Mesenchymal stem cell (in vitro differentiated cells and primary cell): Measurements from ENCODE around the gene NYAP2.

Experiments
- DNase-seq: peaks from one replicate; pipeline ENCODE4 v3.0.0-alpha.2; 2013
- H2AFZ ChIP-seq: one replicate; pipeline ENCODE4 v1.6.1; 2013; ENCODE audit warnings: low read depth, mild to moderate bottlenecking, control low read depth, inconsistent platforms, low read length, moderate library complexity
- H2AK5ac ChIP-seq: 2 replicates; pipeline ENCODE4 v1.6.1; 2013; ENCODE audit warnings: low read length, moderate library complexity, mild to moderate bottlenecking, inconsistent platforms; ENCODE audit not compliant: severe bottlenecking
- H2BK120ac ChIP-seq: one replicate; pipeline ENCODE4 v1.6.1; 2013; ENCODE audit warnings: low read depth, mild to moderate bottlenecking, inconsistent platforms, low read length, moderate library complexity
- H2BK12ac ChIP-seq, 2 experiments: one replicate each; pipeline ENCODE4 v1.6.1; 2013; ENCODE audit warnings: inconsistent platforms in 2 of 2, low read length in 2 of 2, mild to moderate bottlenecking in 2 of 2, moderate library complexity in 2 of 2, control low read depth in 1 of 2
- H2BK15ac ChIP-seq: one replicate; pipeline ENCODE4 v1.6.1; 2013; ENCODE audit warnings: mild to moderate bottlenecking, low read depth, inconsistent platforms; ENCODE audit not compliant: poor library complexity, severe bottlenecking
- H2BK5ac ChIP-seq: 2 replicates; pipeline ENCODE4 v1.6.1; 2013; ENCODE audit warnings: low read depth, mild to moderate bottlenecking, low read length, control low read depth, inconsistent platforms; ENCODE audit not compliant: poor library complexity, severe bottlenecking
- H3K14ac ChIP-seq, 2 experiments: one replicate each; pipeline ENCODE4 v1.6.1; 2013; ENCODE audit warnings: inconsistent platforms in 2 of 2, low read length in 2 of 2, control low read depth in 1 of 2, mild to moderate bottlenecking in 1 of 2, moderate library complexity in 1 of 2
- H3K18ac ChIP-seq, 2 experiments: one replicate each; pipeline ENCODE4 v1.6.1; 2013; ENCODE audit warnings: inconsistent platforms in 2 of 2, low read length in 2 of 2, control low read depth in 1 of 2, low read depth in 1 of 2, mild to moderate bottlenecking in 1 of 2
- H3K23ac ChIP-seq, 2 experiments: one replicate each; pipeline ENCODE4 v1.6.1; 2013; ENCODE audit warnings: inconsistent platforms in 2 of 2, low read length in 2 of 2, mild to moderate bottlenecking in 2 of 2, moderate library complexity in 2 of 2, control low read depth in 1 of 2
- H3K27ac ChIP-seq: 2 replicates; pipeline ENCODE4 v1.5.1; 2013; ENCODE audit warnings: mild to moderate bottlenecking, moderate library complexity, low read length, control low read depth, inconsistent platforms; ENCODE audit not compliant: poor library complexity, severe bottlenecking
- H3K27me3 ChIP-seq, 2 experiments: 2 replicates each; pipeline versions ENCODE4 v1.6.1 to v1.7.0; 2013; ENCODE audit warnings: low read length in 2 of 2, mild to moderate bottlenecking in 2 of 2, moderate library complexity in 2 of 2, control low read depth in 1 of 2, inconsistent platforms in 1 of 2; ENCODE audit not compliant: control insufficient read depth in 1 of 2, insufficient read depth in 1 of 2
- H3K36me3 ChIP-seq, 2 experiments: 2 replicates each; pipeline versions ENCODE4 v1.6.1 to v1.7.0; 2013; ENCODE audit warnings: low read length in 2 of 2, control low read depth in 1 of 2, inconsistent platforms in 1 of 2, low read depth in 1 of 2, mild to moderate bottlenecking in 1 of 2; ENCODE audit not compliant: insufficient read depth in 2 of 2, control insufficient read depth in 1 of 2
- H3K4ac ChIP-seq, 2 experiments: one replicate each; pipeline ENCODE4 v1.6.1; 2013; ENCODE audit warnings: inconsistent platforms in 2 of 2, low read length in 2 of 2, mild to moderate bottlenecking in 2 of 2, moderate library complexity in 2 of 2, control low read depth in 1 of 2, low read depth in 1 of 2
- H3K4me1 ChIP-seq: 2 replicates; pipeline ENCODE4 v1.6.1; 2013; ENCODE audit warnings: low read depth, low read length, control low read depth; ENCODE audit not compliant: control insufficient read depth, insufficient read depth
- H3K4me2 ChIP-seq: 2 replicates; pipeline ENCODE4 v1.6.1; 2013; ENCODE audit warnings: low read length, mild to moderate bottlenecking, inconsistent platforms; ENCODE audit not compliant: poor library complexity, severe bottlenecking
- H3K4me3 ChIP-seq, 2 experiments: 2 replicates each; pipeline versions ENCODE4 v1.5.1 to v1.7.0; 2013; ENCODE audit warnings: low read length in 2 of 2, mild to moderate bottlenecking in 2 of 2, control low read depth in 1 of 2, low read depth in 1 of 2; ENCODE audit not compliant: insufficient read depth in 1 of 2
- H3K79me1 ChIP-seq: replicated peaks from 2 replicates; pipeline ENCODE4 v1.6.1; 2013; ENCODE audit warnings: mild to moderate bottlenecking, control low read depth, low read length, inconsistent platforms; ENCODE audit not compliant: poor library complexity, severe bottlenecking
- H3K9ac ChIP-seq: 2 replicates; pipeline ENCODE4 v1.7.0; 2013; ENCODE audit warnings: mild to moderate bottlenecking, low read length, moderate library complexity
- H3K9me3 ChIP-seq: 2 replicates; pipeline ENCODE4 v1.7.0; 2013; ENCODE audit warnings: mild to moderate bottlenecking, low read length; ENCODE audit not compliant: control insufficient read depth
- H4K8ac ChIP-seq: one replicate; pipeline ENCODE4 v1.6.1; 2013; ENCODE audit warnings: inconsistent platforms, mild to moderate bottlenecking, low read length, moderate library complexity
- H4K91ac ChIP-seq: one replicate; pipeline ENCODE4 v1.6.1; 2013; ENCODE audit warnings: mild to moderate bottlenecking, low read length, inconsistent platforms
- WGBS: methylation state at CpG from one replicate; pipeline ENCODE4 v1.1.7; 2013; ENCODE audit warnings: mixed read lengths; 5-methylcytosine and 5-hydroxymethylcytosine counted together

NYAP2 gene

GRCh38 chr2:225598897-225599296 is 199.4 kb downstream of the NYAP2 start:
- Histone ChIP-seq H2BK5ac (no peak overlapping the region), H4K8ac (no peak overlapping the region), H3K4me1 (peaks cover 1% of the 10 kb centered on the region), H3K4me2 (no peak overlapping the region), H2BK120ac (no peak overlapping the region), H3K27ac (peak overlapping the region; percentile 16), H3K23ac (no peak overlapping the region), H2AK5ac (no peak overlapping the region), H2AFZ (no peak overlapping the region), H3K9me3 (no peaks in the 10 kb centered on the region), H3K4me3 (peak overlapping the region in 1 of 2 experiments; percentile 8), H3K79me1 (no peaks in the 10 kb centered on the region), H3K18ac (no peak overlapping the region), H3K9ac (peak overlapping the region; percentile 34), H3K36me3 (no peaks in the 10 kb centered on the region), H4K91ac (no peak overlapping the region), H3K14ac (no peak overlapping the region), H3K27me3 (no peaks in the 10 kb centered on the region), H2BK15ac (no peak overlapping the region), H3K4ac (no peak overlapping the region), H2BK12ac (no peak overlapping the region)
- 27% methylated on average over 3 of the region's 4 CpGs for WGBS
- DNase-seq, result peak; percentile 39

- Histone ChIP-seq H3K79me1 (no peaks in the 10 kb centered on the region), H3K27me3 (no peaks in the 10 kb centered on the region), H3K4me2 (no peak overlapping the region), H3K4me3 (no peak overlapping the region), H2AK5ac (no peak overlapping the region), H3K36me3 (no peaks in the 10 kb centered on the region), H2BK120ac (no peak overlapping the region), H4K8ac (no peak overlapping the region), H3K4ac (no peak overlapping the region), H2AFZ (no peak overlapping the region), H2BK12ac (no peak overlapping the region), H3K4me1 (peaks cover 1% of the 10 kb centered on the region), H2BK5ac (no peak overlapping the region), H3K27ac (no peak overlapping the region), H3K14ac (no peak overlapping the region), H3K9me3 (no peaks in the 10 kb centered on the region), H3K9ac (no peak overlapping the region), H2BK15ac (no peak overlapping the region), H3K23ac (no peak overlapping the region), H4K91ac (no peak overlapping the region), H3K18ac (no peak overlapping the region)
- DNase-seq, result no peak
- WGBS, result 59% methylated on average over 1 of the region's 1 CpG
Observed at GRCh38 chr2:225599856-225600255, 200.3 kb downstream of the NYAP2 start.

- no peaks in the 10 kb centered on the region for H3K36me3 ChIP-seq
- no peaks in the 10 kb centered on the region for H3K79me1 ChIP-seq
- H3K4me1 ChIP-seq, result peaks cover 1% of the 10 kb centered on the region
- H3K4ac ChIP-seq, result no peak overlapping the region
- H2BK15ac ChIP-seq, result no peak overlapping the region
- no peak overlapping the region for H2BK12ac ChIP-seq
- no peak overlapping the region for H2AK5ac ChIP-seq
- no peak overlapping the region for H4K8ac ChIP-seq
- H2AFZ ChIP-seq, result no peak overlapping the region
- H3K9me3 ChIP-seq, result no peaks in the 10 kb centered on the region
- no peak overlapping the region for H2BK5ac ChIP-seq
- no peaks in the 10 kb centered on the region for H3K27me3 ChIP-seq
- DNase-seq, result peak; percentile 21
- no peak overlapping the region for H3K23ac ChIP-seq
- H4K91ac ChIP-seq, result no peak overlapping the region
- H3K4me2 ChIP-seq, result no peak overlapping the region
- no peak overlapping the region for H3K14ac ChIP-seq
- H3K27ac ChIP-seq, result no peak overlapping the region
- no peak overlapping the region for H3K18ac ChIP-seq
- no peak overlapping the region for H2BK120ac ChIP-seq
- no peak overlapping the region for H3K4me3 ChIP-seq
- no peak overlapping the region for H3K9ac ChIP-seq
Observed at GRCh38 chr2:225600444-225600843, 200.9 kb downstream of the NYAP2 start.

GRCh38 chr2:225600865-225601264 is 201.4 kb downstream of the NYAP2 start:
- Histone ChIP-seq H3K4me1 (peaks cover 1% of the 10 kb centered on the region), H3K4me3 (no peak overlapping the region), H4K91ac (no peak overlapping the region), H3K27ac (no peak overlapping the region), H2BK12ac (no peak overlapping the region), H3K9me3 (no peaks in the 10 kb centered on the region), H2BK15ac (no peak overlapping the region), H2BK5ac (no peak overlapping the region), H3K36me3 (no peaks in the 10 kb centered on the region), H2AFZ (no peak overlapping the region), H2BK120ac (no peak overlapping the region), H3K27me3 (no peaks in the 10 kb centered on the region), H3K14ac (no peak overlapping the region), H3K4ac (no peak overlapping the region), H3K18ac (no peak overlapping the region), H3K79me1 (no peaks in the 10 kb centered on the region), H3K23ac (no peak overlapping the region), H3K4me2 (no peak overlapping the region), H3K9ac (no peak overlapping the region), H2AK5ac (no peak overlapping the region), H4K8ac (no peak overlapping the region)
- DNase-seq, result no peak
- WGBS, result 100% methylated on average over 2 of the region's 4 CpGs
